GM23248 (cell line): ENCODE measurements around the gene CDH4. TPM values are rescaled to one million over a fixed set of nuclear protein-coding genes. Genes with fewer than 3 reads are reported as not detected.

ENCODE experiments used
- DNase-seq: peaks from one replicate; pipeline ENCODE4 v3.0.0-alpha.2; 2015
- H2AFZ ChIP-seq: fragments of 200-600 bp; sonication (generic); 2 replicates; pipeline ENCODE4 v1.6.1; 2016; ENCODE audit warnings: antibody characterized with exemption
- H3F3A ChIP-seq: fragments of 200-600 bp; sonication (generic); 2 replicates; pipeline ENCODE4 v1.6.1; 2016; ENCODE audit warnings: mild to moderate bottlenecking, antibody characterized with exemption, mixed run types; ENCODE audit not compliant: insufficient read depth
- H3K27ac ChIP-seq: fragments of 200-600 bp; sonication (generic); 2 replicates; pipeline ENCODE4 v1.5.1; 2016; ENCODE audit warnings: mild to moderate bottlenecking
- H3K27me3 ChIP-seq: fragments of 200-600 bp; sonication (generic); replicated peaks from 2 replicates; pipeline ENCODE4 v1.6.1; 2016; ENCODE audit warnings: mild to moderate bottlenecking; ENCODE audit not compliant: insufficient read depth
- H3K36me3 ChIP-seq: fragments of 200-600 bp; sonication (generic); 2 replicates; pipeline ENCODE4 v1.6.1; 2016; ENCODE audit warnings: low read depth, mild to moderate bottlenecking
- H3K4me1 ChIP-seq: fragments of 200-600 bp; sonication (generic); 2 replicates; pipeline ENCODE4 v1.6.1; 2016; ENCODE audit warnings: mild to moderate bottlenecking; ENCODE audit not compliant: insufficient read depth
- H3K4me2 ChIP-seq: fragments of 200-600 bp; sonication (generic); one replicate; pipeline ENCODE4 v1.6.1; 2016; ENCODE audit warnings: mild to moderate bottlenecking; ENCODE audit not compliant: unreplicated experiment
- H3K4me3 ChIP-seq: fragments of 200-600 bp; sonication (generic); 2 replicates; pipeline ENCODE4 v1.5.1; 2016; ENCODE audit warnings: mild to moderate bottlenecking
- H3K79me2 ChIP-seq: fragments of 200-600 bp; sonication (generic); 2 replicates; pipeline ENCODE4 v1.6.1; 2016; ENCODE audit warnings: mild to moderate bottlenecking; ENCODE audit not compliant: insufficient read depth
- H3K9ac ChIP-seq: fragments of 200-600 bp; sonication (generic); 2 replicates; pipeline ENCODE4 v1.6.1; 2016; ENCODE audit warnings: mild to moderate bottlenecking
- H3K9me2 ChIP-seq: fragments of 200-600 bp; sonication (generic); 2 replicates; pipeline ENCODE4 v1.6.1; 2016; ENCODE audit warnings: mixed run types, mild to moderate bottlenecking, moderate library complexity; ENCODE audit not compliant: insufficient read depth
- H3K9me3 ChIP-seq: fragments of 200-600 bp; sonication (generic); one replicate; pipeline ENCODE4 v1.6.1; 2017; ENCODE audit warnings: low read depth
- H4K20me1 ChIP-seq: fragments of 200-600 bp; sonication (generic); 2 replicates; pipeline ENCODE4 v1.6.0; 2016; ENCODE audit not compliant: insufficient read depth
- EZH2 ChIP-seq: fragments of 200-600 bp; sonication (generic); IDR thresholded peaks from 2 replicates; pipeline ENCODE4 v1.6.1; 2018; ENCODE audit warnings: antibody characterized with exemption, mild to moderate bottlenecking; ENCODE audit not compliant: insufficient read depth, poor library complexity, severe bottlenecking
- EZH2phosphoT487 ChIP-seq: fragments of 200-600 bp; sonication (generic); IDR thresholded peaks from 2 replicates; pipeline ENCODE4 v1.6.1; 2018; ENCODE audit warnings: antibody characterized with exemption, moderate library complexity, mild to moderate bottlenecking, low read depth; ENCODE audit not compliant: insufficient read depth
- WGBS, 2 experiments: methylation state at CpG; one replicate each; pipeline ENCODE4 v1.1.6; 2015 to 2017; ENCODE audit warnings: low lambda C conversion rate in 2 of 2, low coverage in 1 of 2; ENCODE audit errors: missing lambda C conversion rate in 2 of 2; 5-methylcytosine and 5-hydroxymethylcytosine counted together
- in situ Hi-C: fragments of 300-500 bp; cut with MboI; formaldehyde crosslinking; loops from 2 replicates; pipeline ENCODE4 v1.15.0; 2020
- polyA plus RNA-seq: library from polyadenylated mRNA; unstranded; fragments of >200 nt; fragmentation: Nextera tagmentation; extraction: Ambion mirVana; gene quantifications from 2 replicates; pipeline ENCODE4 v1.2.1, GENCODE V29; 2016
- total RNA-seq: library from RNA; depleted of rRNA; stranded (reverse); fragments of >200 nt; shearing (Covaris generic); gene quantifications from 2 replicates; pipeline ENCODE4 v1.2.3, GENCODE V29; 2014

CDH4 gene
- total and polyA plus RNA-seq, 2 experiments from 2014 or later: 1.1 to 3.9 TPM

DNA sequence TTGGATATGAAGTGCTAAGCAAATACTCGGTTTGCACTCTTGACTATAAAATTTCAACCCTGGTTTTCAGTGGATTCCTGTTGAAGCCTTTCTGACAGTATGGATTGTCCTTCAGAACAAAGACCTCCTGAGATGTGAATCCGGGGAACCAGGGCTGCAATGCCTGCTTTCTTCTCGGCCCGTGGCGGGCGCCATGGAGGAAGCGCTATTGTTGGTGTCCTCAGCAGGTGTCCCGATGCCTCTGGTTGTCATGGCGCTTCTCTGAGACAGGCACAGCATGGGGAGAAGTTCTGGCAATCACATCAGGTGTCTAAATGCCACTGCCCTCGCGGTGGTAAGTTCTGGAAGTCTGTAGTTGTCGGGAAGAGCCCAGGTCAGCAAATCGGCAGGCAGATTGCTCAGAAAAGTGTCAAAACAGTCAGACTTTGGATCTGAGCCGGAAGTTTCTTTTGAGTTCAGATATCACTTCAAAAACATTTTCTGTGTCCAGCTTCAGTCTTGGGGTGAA is 188.5 kb downstream of the CDH4 start:
- Histone ChIP-seq H3K9me2 (no peaks in the 10 kb centered on the region), H3K4me3 (no peak overlapping the region), H3K9ac (no peak overlapping the region), H3K27ac (no peak overlapping the region), H3F3A (peaks cover 6% of the 10 kb centered on the region; the same call in 1 of the 2 replicates), H3K36me3 (no peaks in the 10 kb centered on the region), H3K4me1 (peaks cover 11% of the 10 kb centered on the region), H4K20me1 (no peaks in the 10 kb centered on the region), H3K9me3 (no peaks in the 10 kb centered on the region), H3K79me2 (no peaks in the 10 kb centered on the region), H3K27me3 (no peaks in the 10 kb centered on the region), H2AFZ (no peak overlapping the region), H3K4me2 (no peak overlapping the region)
- DNase-seq: no peak
- TF ChIP-seq EZH2: no peak
- no peak for TF ChIP-seq EZH2phosphoT487
- in situ Hi-C loops: no loop called here
- 42 to 48% methylated on average over 13 to 14 of the region's 14 CpGs for WGBS, 2 experiments

DNA sequence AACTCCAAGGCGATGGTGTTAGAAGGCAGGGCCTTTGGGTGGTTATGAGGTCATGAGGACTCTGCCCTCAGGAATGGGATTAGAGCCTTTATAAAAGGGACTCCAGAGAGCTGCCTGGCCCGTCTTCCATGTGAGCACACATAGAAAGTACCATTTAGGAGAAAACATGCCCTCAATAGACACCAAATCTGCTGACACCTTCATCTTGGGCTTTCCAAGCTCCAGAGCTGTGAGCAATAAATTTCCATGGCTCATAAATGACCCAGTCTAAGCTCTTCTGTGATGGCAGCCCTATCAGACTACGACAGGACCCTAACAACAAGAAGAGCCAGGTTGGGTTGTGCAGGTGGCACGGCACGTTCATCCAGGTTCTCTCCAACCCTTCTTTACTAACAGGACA is 189.5 kb downstream of the CDH4 start:
- 69 to 70% methylated on average over 5 of the region's 5 CpGs for WGBS, 2 experiments
- H3K36me3 ChIP-seq: no peaks in the 10 kb centered on the region
- DNase-seq: no peak
- H3K4me1 ChIP-seq: peaks cover 9% of the 10 kb centered on the region
- no peak overlapping the region for H3K9ac ChIP-seq
- H3K4me2 ChIP-seq: no peak overlapping the region
- H3K4me3 ChIP-seq: no peak overlapping the region
- no peaks in the 10 kb centered on the region for H3K79me2 ChIP-seq
- no peaks in the 10 kb centered on the region for H3K9me2 ChIP-seq
- H3K27me3 ChIP-seq: no peaks in the 10 kb centered on the region
- H2AFZ ChIP-seq: no peak overlapping the region
- H4K20me1 ChIP-seq: no peaks in the 10 kb centered on the region
- no peak overlapping the region for H3K27ac ChIP-seq
- no peaks in the 10 kb centered on the region for H3K9me3 ChIP-seq
- in situ Hi-C loops: no loop called here
- peaks cover 6% of the 10 kb centered on the region; the same call in 1 of the 2 replicates for H3F3A ChIP-seq
- TF ChIP-seq EZH2 (no peak), EZH2phosphoT487 (no peak)

DNA sequence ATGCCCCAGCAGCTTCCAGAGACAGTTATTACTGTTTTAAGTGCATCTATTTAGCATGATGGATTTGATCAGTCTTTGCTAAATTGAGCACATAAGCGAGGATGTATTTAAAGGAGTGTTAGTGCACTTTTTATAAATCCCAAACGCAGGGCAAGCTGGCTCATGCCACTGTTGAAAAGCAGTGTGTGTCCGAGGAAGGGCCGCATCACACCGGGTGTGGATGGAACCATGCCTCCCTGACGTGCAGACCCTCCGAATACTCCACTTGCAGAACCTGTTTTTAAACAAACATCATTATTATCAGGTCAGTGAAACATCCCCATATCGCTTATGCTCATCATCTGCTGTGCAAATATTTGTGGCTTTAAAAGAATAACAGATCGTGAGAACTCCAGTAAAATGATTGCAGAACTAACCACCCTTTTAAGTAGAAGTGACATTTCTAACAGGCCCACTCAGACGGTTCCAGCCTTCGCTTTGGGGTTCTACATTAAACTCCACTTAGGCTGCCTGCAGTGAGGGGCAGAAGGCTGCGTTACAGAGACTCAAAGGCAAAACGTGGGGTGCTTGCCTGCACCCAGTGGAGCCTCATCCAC is 190.1 kb downstream of the CDH4 start:
- WGBS, 2 experiments: 37 to 42% methylated on average over 13 of the region's 13 CpGs
- no peaks in the 10 kb centered on the region for H3K9me3 ChIP-seq
- no peaks in the 10 kb centered on the region for H3K79me2 ChIP-seq
- H3K27me3 ChIP-seq: no peaks in the 10 kb centered on the region
- no peak overlapping the region for H2AFZ ChIP-seq
- DNase-seq: no peak
- no peaks in the 10 kb centered on the region for H3K36me3 ChIP-seq
- H3K4me2 ChIP-seq: no peak overlapping the region
- in situ Hi-C loops: no loop called here
- H3K9ac ChIP-seq: no peak overlapping the region
- H4K20me1 ChIP-seq: no peaks in the 10 kb centered on the region
- H3K4me3 ChIP-seq: no peak overlapping the region
- H3F3A ChIP-seq: peaks cover 6% of the 10 kb centered on the region; the same call in 1 of the 2 replicates
- H3K4me1 ChIP-seq: peaks cover 3% of the 10 kb centered on the region; the same call in 1 of the 2 replicates
- H3K27ac ChIP-seq: no peak overlapping the region
- TF ChIP-seq EZH2phosphoT487 (no peak), EZH2 (no peak)
- no peaks in the 10 kb centered on the region for H3K9me2 ChIP-seq

DNA sequence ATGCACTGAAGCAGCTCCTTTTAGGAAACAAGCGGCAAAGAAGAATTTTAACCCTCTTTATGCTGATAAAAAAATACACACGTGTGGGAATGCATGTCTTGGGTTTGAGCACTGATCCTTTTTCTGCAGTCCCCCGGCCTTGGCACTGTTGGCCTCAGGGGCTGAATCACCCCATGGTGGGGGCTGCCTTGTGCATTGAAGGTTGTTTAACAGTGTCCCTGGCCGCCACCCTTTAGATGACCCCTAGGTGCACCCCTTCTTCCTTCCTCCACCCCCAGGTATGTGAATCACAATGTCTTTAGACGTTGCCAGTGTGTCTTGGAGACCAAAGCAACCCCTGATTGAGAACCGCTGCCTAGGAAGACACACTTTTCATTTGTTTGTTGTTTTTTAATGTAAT is 190.7 kb downstream of the CDH4 start:
- H3K9ac ChIP-seq: no peak overlapping the region
- no peaks in the 10 kb centered on the region for H3K9me2 ChIP-seq
- no peak overlapping the region for H3K4me3 ChIP-seq
- no peaks in the 10 kb centered on the region; the same call in 1 of the 2 replicates for H3K4me1 ChIP-seq
- no peaks in the 10 kb centered on the region for H3K9me3 ChIP-seq
- peaks cover 6% of the 10 kb centered on the region; the same call in 1 of the 2 replicates for H3F3A ChIP-seq
- no peak overlapping the region for H3K27ac ChIP-seq
- no peak for DNase-seq
- 34 to 37% methylated on average over 6 of the region's 6 CpGs for WGBS, 2 experiments
- no peaks in the 10 kb centered on the region for H3K36me3 ChIP-seq
- no peaks in the 10 kb centered on the region for H4K20me1 ChIP-seq
- TF ChIP-seq EZH2: no peak
- TF ChIP-seq EZH2phosphoT487: no peak
- H3K79me2 ChIP-seq: no peaks in the 10 kb centered on the region
- no peak overlapping the region for H2AFZ ChIP-seq
- no peak overlapping the region for H3K4me2 ChIP-seq
- in situ Hi-C loops: no loop called here
- no peaks in the 10 kb centered on the region for H3K27me3 ChIP-seq
